ENCODE measurements around the gene NUF2.

Gene NUF2

DNA sequence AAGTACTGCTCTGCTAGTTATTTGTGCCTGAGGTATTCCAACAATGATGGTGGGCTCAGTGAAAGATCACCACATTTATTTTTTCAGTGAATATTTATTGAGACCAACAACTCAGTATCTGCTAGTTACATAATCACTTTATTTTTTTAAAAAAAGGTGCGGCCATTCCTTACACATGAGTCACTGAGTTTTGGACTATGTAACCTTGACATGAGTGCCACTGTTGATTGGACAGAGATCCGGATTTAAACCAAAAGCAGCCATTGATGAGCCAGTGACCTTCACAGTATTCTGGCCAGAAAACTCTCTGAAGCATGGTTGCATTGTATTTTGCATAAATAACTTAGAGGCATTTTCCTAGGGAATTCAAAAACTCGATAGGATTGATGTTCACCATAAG, 79.5 kb downstream of the NUF2 start:
- no peak for DNase-seq (ENCODE audit: low read depth in 2 of 2)
